Measurements from ENCODE around the gene CD84.
"Not testable (repeated sequence)": the region's sequence is repeated elsewhere in the genome, so short reads cannot be mapped to it uniquely, and the experiment has no call there.

CD84 gene

DNA sequence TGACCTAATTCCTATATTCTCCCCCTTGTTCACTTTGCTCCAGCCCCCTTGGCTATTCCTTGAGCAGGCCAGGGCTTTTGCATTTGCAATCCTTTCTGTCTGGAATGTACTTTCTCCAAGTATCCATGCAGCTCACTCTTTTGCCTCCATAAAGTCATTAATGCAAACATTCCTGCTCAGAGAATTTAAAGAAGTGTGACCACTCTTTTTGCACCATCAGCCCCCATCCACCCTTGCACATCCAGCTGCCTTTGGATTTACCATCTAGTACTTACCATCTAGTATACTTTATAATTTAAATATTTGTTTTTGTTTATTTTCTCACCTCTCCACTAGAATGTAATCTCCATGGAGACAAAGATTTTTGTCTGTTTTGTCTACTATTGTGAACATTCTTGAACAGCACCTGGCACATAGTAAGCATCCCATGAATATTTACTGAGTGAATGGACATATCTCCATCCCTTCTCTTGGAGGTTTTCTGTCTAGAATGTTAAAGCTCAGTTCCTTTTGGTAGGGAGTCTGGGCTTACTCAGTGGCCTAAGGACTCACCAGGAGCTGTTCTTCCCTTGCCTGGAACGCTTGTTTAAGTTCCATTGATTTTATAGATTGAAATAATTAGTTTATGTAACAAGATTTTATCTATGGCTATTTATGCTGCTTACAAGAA, 78.8 kb downstream of the CD84 start:
- DNase-seq: no peak

DNA sequence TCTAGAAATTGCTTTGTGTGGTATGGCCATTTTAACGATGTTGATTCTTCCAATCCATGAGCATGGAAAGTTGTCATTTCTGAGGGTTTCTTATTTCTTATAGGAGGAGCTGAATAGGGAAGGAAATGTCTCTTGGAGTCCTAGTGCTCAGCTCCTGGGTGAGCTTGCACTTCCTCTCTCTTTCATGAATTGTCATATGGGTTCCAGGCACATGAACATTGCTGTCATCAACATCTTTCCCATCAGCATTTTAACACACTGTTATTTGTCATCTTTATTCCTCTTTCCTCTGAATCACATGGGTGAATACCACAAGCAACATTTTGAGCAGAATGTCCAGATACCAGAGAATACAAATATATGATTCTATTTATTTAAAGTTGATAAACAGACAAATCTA, 79.7 kb downstream of the CD84 start:
- DNase-seq: no peak

DNA sequence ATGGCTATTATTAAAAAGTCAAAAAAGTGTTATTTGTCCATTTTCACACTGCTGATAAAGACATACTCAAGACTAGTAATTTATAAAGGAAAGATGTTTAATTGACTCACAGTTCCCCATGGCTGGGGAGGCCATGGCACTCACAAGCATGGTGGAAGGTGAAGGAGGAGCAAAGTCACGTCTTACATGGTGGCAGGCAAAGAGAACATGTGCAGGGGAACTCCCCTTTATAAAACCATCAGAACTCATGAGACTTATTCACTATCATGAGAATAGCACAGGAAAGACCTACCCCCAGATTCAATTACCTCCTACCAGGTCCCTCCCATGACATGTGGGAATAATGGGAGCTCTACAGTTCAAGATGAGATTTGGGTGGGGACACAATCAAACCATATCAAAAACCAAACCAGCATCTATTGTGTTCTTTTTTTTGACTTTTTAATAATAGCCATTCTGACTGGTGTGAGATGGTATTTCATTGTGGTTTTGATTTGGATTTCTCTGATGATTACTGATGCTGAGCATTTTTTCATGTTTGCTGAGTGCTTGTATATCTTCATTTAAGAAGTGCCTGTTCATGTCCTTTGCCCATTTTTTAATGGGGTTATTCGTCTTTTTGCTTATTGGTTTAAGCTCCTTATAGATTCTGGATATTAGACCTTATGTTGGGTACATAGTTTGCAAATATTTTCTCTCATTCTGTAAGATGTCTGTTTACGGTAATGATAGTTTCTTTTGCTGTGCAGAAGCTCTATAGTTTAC, 80.8 kb downstream of the CD84 start:
- DNase-seq: not testable (repeated sequence)

DNA sequence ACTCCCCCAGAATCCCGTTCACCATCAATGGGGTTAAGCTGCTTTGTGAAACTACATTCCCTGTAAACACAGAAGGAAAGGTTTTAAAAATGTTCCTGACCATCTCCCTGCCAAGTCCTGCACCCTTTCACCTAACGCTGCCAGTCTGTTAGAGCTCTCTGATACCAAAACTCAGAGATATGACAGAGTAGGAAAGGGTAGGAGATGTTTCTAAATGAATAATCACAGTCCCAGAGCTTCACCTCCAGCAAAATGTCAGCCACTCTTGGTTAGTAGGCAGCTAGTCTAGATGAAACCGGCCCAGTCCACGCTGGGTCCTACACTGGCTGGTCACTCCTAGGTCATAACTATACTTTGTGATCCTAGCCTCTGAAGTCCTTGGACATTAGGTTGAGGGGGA, 83.0 kb downstream of the CD84 start:
- no peak for DNase-seq

DNA sequence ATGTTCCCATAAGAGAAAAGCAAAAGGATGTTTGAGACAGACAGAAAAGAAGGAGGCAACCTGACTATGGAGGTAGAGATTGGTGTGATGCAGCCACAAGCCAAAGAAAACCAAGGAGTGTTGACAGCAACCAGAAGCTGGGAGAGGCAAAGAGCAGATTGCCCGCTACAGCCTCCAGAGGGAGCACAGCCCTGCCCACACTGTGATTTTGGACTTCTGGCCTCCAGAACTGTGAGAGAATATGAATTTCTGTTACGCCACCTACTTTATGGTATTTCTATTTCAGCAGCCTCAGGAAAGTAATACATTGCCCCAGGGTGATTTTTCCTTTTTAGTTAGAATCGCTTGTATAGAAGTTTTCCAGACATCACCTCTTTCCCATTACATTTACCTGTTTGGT, 84.7 kb downstream of the CD84 start:
- no peak for DNase-seq

DNA sequence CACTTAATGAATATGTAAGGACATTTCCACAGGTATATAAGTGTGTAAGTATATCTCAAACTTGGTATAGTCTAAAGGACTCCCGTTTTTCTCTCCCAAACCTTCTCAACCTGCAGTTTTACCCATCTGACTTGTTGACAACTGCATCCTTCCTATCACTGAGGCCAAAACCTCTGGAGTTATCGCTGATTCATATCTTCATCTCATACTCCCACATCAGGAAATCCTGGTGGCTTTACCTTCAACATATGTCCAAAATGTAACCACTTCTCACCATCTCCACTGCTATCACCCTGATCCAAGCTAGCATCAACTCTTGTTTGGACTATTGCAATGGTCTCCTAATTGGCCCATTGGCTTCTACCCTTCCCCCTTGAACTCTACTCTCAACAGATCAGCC, 86.7 kb downstream of the CD84 start:
- DNase-seq: no peak

DNA sequence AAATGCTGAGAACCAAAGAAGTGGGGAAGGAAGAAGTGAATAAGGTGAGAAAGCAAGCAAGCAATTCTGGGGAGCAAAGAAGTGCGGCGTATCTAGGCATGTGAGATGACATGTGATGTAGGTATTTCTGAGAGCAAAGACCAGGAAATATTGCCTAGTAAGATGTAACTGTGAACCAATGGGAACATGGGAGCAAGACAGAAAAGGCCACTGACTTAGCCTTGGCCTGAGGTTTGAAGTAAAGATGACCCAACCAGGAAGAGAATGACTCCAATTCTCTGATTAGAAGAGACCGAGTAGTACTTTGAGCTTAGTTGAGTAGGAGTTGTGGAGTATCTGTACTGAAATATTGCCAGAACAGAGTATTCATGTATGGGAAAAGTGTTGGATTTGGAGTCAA, 87.3 kb downstream of the CD84 start:
- DNase-seq: no peak

Data from DMS 273 treated with DMSO at 0.1 percent for 48 hours (cell line).